ENCODE measurements around the gene MORF4L2. TPM values are rescaled to one million over a fixed set of nuclear protein-coding genes. Genes with fewer than 3 reads are reported as not detected.

The MORF4L2 gene
- total RNA-seq, 4 donors from 2014 or later, result 203 to 284 (median 249) TPM

- no peaks in the 10 kb centered on the region for H3K9me3 ChIP-seq
- no peak for TF ChIP-seq CTCF (IDR thresholded peaks at IDR 0.05)
- TF ChIP-seq POLR2A (IDR thresholded peaks at IDR 0.05), result no peak
- no peak for TF ChIP-seq EP300 (IDR thresholded peaks at IDR 0.05)
- H3K4me1 ChIP-seq, result no peaks in the 10 kb centered on the region
- H3K4me3 ChIP-seq, result no peak overlapping the region
- no peaks in the 10 kb centered on the region for H3K36me3 ChIP-seq
- H3K27me3 ChIP-seq, result peaks cover 0 to 14% of the 10 kb centered on the region in 2 donors
- no peak for DNase-seq (ENCODE audit: low spot score in 2 of 2)
- no peak overlapping the region for H3K27ac ChIP-seq
Observed at GRCh38 chrX:103697687-103698086, 11.2 kb upstream of the MORF4L2 start.

- no peaks in the 10 kb centered on the region for H3K36me3 ChIP-seq
- H3K9me3 ChIP-seq, result no peaks in the 10 kb centered on the region
- 86 to 94% methylated on average over 1 of the region's 1 CpG for WGBS, 2 donors
- no peak for TF ChIP-seq CTCF (IDR thresholded peaks at IDR 0.05)
- no peak for TF ChIP-seq POLR2A (IDR thresholded peaks at IDR 0.05)
- TF ChIP-seq EP300 (IDR thresholded peaks at IDR 0.05), result no peak
- H3K4me1 ChIP-seq, result no peaks in the 10 kb centered on the region
- H3K27ac ChIP-seq, result no peak overlapping the region
- no peak overlapping the region for H3K4me3 ChIP-seq
- peaks cover 0 to 11% of the 10 kb centered on the region in 2 donors for H3K27me3 ChIP-seq
- DNase-seq (ENCODE audit: low spot score in 2 of 2), result no peak
Observed at GRCh38 chrX:103691059-103691458, 4.6 kb upstream of the MORF4L2 start.

GRCh38 chrX:103688946-103689345 is 2.4 kb upstream of the MORF4L2 start:
- H3K27ac ChIP-seq, result peak overlapping the region in 3 of 4 donors; percentile 93 to 99 (median 95)

GRCh38 chrX:103687696-103688201 is 1.2 kb upstream of the MORF4L2 start:
- Histone ChIP-seq H3K9me3 (no peaks in the 10 kb centered on the region), H3K27ac (peak overlapping the region; percentile 93 to 99 (median 94)), H3K36me3 (peaks cover 0 to 12% (median 0%) of the 10 kb centered on the region in 3 donors), H3K4me3 (peak overlapping the region; percentile 43 to 64 (median 53)), H3K4me1 (peaks cover 0 to 19% (median 0%) of the 10 kb centered on the region in 4 donors), H3K27me3 (peaks cover 0 to 5% of the 10 kb centered on the region in 2 donors)
- peak; percentile 54 to 72 for DNase-seq (ENCODE audit: low spot score in 2 of 2)
- peak in 1 of 2 donors; percentile 91 for TF ChIP-seq EP300 (IDR thresholded peaks at IDR 0.05)
- TF ChIP-seq CTCF (IDR thresholded peaks at IDR 0.05), result peak; percentile 48 to 77 (median 66)
- peak; percentile 11 to 35 for TF ChIP-seq POLR2A (IDR thresholded peaks at IDR 0.05)
- 0 to 25% methylated on average over 17 of the region's 17 CpGs for WGBS, 2 donors

More at GRCh38 chrX:103688946-103689345, 2.4 kb upstream of the MORF4L2 start:
- peaks cover 0 to 6% of the 10 kb centered on the region in 2 donors for H3K27me3 ChIP-seq
- no peak for DNase-seq (ENCODE audit: low spot score in 2 of 2)
- TF ChIP-seq POLR2A (IDR thresholded peaks at IDR 0.05), result no peak
- TF ChIP-seq CTCF (IDR thresholded peaks at IDR 0.05), result peak; percentile 51 to 73 (median 65)
- no peak for TF ChIP-seq EP300 (IDR thresholded peaks at IDR 0.05)
- no peaks in the 10 kb centered on the region for H3K9me3 ChIP-seq
- 27 to 39% methylated on average over 4 of the region's 4 CpGs for WGBS, 2 donors
- peaks cover 0 to 12% (median 0%) of the 10 kb centered on the region in 4 donors for H3K4me1 ChIP-seq
- no peak overlapping the region for H3K4me3 ChIP-seq
- H3K36me3 ChIP-seq, result peaks cover 0 to 6% (median 0%) of the 10 kb centered on the region in 3 donors

- WGBS, 2 donors, result 0 to 29% methylated on average over 24 to 40 of the region's 40 CpGs
- H3K36me3 ChIP-seq, result peaks cover 0 to 12% (median 0%) of the 10 kb centered on the region in 3 donors
- DNase-seq (ENCODE audit: low spot score in 2 of 2), result peak; percentile 81 to 86
- H3K27me3 ChIP-seq, result peaks cover 0 to 5% of the 10 kb centered on the region in 2 donors
- no peaks in the 10 kb centered on the region for H3K9me3 ChIP-seq
- peaks cover 0 to 20% (median 0%) of the 10 kb centered on the region in 4 donors for H3K4me1 ChIP-seq
- H3K27ac ChIP-seq, result peak overlapping the region; percentile 93 to 99 (median 94)
- TF ChIP-seq EP300 (IDR thresholded peaks at IDR 0.05) (peak; percentile 57 to 78), CTCF (IDR thresholded peaks at IDR 0.05) (peak; percentile 32 to 79 (median 47)), POLR2A (IDR thresholded peaks at IDR 0.05) (peak; percentile 37 to 51)
- H3K4me3 ChIP-seq, result peak overlapping the region; percentile 43 to 64 (median 53)
Observed at GRCh38 chrX:103687073-103687695, 685 bp upstream of the MORF4L2 start.

Data from tibial nerve (tissue), 4 donors.